OCI-LY3 (cell line): ENCODE measurements around the gene DDB1.
A peak's percentile ranks its signal among the peaks of the same experiment; 100 is the strongest.
"Not testable (repeated sequence)": the region's sequence is repeated elsewhere in the genome, so short reads cannot be mapped to it uniquely, and the experiment has no call there.

Experiments
- H2AFZ ChIP-seq: fragments of 200-600, 300-600 bp; shearing (Covaris generic); 2 replicates; pipeline ENCODE4 v1.6.0; 2014; ENCODE audit warnings: antibody characterized with exemption, low read depth, low read length
- H3K27ac ChIP-seq: fragments of 200-600, 300-600 bp; sonication (generic); 2 replicates; pipeline ENCODE4 v1.5.1; 2014; ENCODE audit warnings: mild to moderate bottlenecking, low read length, moderate library complexity, mixed read lengths
- H3K27me3 ChIP-seq: fragments of 200-600, 300-600 bp; sonication (generic); 2 replicates; pipeline ENCODE4 v1.6.1; 2014; ENCODE audit warnings: low read depth, low read length, mixed read lengths
- H3K36me3 ChIP-seq: fragments of 200-600, 300-600 bp; sonication (generic); replicated peaks from 2 replicates; pipeline ENCODE3; 2014; ENCODE audit warnings: low read depth, low read length, mixed read lengths
- H3K4me1 ChIP-seq: fragments of 300-600, 200-600 bp; sonication (generic); 2 replicates; pipeline ENCODE4 v1.6.1; 2014; ENCODE audit warnings: low read length, mixed read lengths
- H3K4me2 ChIP-seq: fragments of 200-600, 300-600 bp; sonication (generic); 2 replicates; pipeline ENCODE4 v1.6.1; 2014; ENCODE audit warnings: low read length, mixed read lengths
- H3K4me3 ChIP-seq: fragments of 300-600, 200-600 bp; sonication (generic); 2 replicates; pipeline ENCODE4 v1.5.1; 2014; ENCODE audit warnings: antibody characterized with exemption, mild to moderate bottlenecking, low read length, moderate library complexity
- H3K79me2 ChIP-seq: fragments of 300-600, 200-600 bp; shearing (Covaris generic); 2 replicates; pipeline ENCODE4 v1.6.1; 2014; ENCODE audit warnings: mild to moderate bottlenecking, low read length, mixed read lengths
- H3K9ac ChIP-seq: fragments of 300-600, 200-600 bp; shearing (Covaris generic); 2 replicates; pipeline ENCODE4 v1.6.0; 2014; ENCODE audit warnings: mild to moderate bottlenecking, low read length, moderate library complexity
- H3K9me3 ChIP-seq: fragments of 200-600, 300-600 bp; shearing (Covaris generic); 2 replicates; pipeline ENCODE4 v1.6.1; 2014; ENCODE audit warnings: low read length, mixed read lengths; ENCODE audit not compliant: insufficient read depth
- H4K20me1 ChIP-seq: fragments of 200-600, 300-600 bp; sonication (generic); 2 replicates; pipeline ENCODE4 v1.6.1; 2016; ENCODE audit warnings: low read length, mixed read lengths; ENCODE audit not compliant: insufficient read depth
- EZH2phosphoT487 ChIP-seq: fragments of 200-600 bp; shearing (Covaris generic); IDR thresholded peaks from 2 replicates; pipeline ENCODE4 v1.6.1; 2018; ENCODE audit warnings: antibody characterized with exemption, mixed run types, low read depth
- TF ChIP-seq, protein P1 (sequence below): fragments of 200-600, 300-600 bp; sonication (generic); IDR thresholded peaks from 2 replicates; pipeline ENCODE4 v1.5.1; 2014; ENCODE audit warnings: antibody characterized with exemption, low read length, low read depth

Gene DDB1

DNA sequence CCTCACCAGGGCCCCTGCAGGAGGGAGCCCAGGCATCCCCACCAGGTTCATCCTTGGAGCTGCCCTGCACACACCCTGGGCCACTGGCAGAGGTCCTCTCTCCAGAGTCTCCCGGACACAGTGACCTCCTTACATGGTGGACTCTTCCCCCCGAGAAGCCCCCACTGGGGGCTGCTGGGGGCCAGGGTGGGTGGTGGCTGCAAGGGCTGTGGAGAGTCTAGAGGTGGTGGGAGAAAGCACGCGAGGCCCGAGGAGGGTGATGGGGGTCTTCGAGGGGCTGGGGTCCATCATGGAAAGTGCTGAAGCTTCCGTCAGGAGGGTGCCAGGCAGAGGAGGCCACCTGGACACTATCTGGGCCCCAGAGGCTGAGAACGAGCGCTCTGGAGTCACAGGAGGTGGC, 74.4 kb downstream of the DDB1 start:
- H3K27me3 ChIP-seq = no peaks in the 10 kb centered on the region
- H3K4me1 ChIP-seq = no peaks in the 10 kb centered on the region
- H3K9me3 ChIP-seq = no peaks in the 10 kb centered on the region
- H3K9ac ChIP-seq = no peak overlapping the region
- H3K79me2 ChIP-seq = no peaks in the 10 kb centered on the region
- no peak for TF ChIP-seq EZH2phosphoT487
- TF ChIP-seq, protein P1, sequence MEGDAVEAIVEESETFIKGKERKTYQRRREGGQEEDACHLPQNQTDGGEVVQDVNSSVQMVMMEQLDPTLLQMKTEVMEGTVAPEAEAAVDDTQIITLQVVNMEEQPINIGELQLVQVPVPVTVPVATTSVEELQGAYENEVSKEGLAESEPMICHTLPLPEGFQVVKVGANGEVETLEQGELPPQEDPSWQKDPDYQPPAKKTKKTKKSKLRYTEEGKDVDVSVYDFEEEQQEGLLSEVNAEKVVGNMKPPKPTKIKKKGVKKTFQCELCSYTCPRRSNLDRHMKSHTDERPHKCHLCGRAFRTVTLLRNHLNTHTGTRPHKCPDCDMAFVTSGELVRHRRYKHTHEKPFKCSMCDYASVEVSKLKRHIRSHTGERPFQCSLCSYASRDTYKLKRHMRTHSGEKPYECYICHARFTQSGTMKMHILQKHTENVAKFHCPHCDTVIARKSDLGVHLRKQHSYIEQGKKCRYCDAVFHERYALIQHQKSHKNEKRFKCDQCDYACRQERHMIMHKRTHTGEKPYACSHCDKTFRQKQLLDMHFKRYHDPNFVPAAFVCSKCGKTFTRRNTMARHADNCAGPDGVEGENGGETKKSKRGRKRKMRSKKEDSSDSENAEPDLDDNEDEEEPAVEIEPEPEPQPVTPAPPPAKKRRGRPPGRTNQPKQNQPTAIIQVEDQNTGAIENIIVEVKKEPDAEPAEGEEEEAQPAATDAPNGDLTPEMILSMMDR = no peak
- no peaks in the 10 kb centered on the region for H3K36me3 ChIP-seq
- no peak overlapping the region for H3K27ac ChIP-seq
- no peak overlapping the region for H3K4me2 ChIP-seq
- no peaks in the 10 kb centered on the region for H4K20me1 ChIP-seq
- no peak overlapping the region for H2AFZ ChIP-seq
- no peak overlapping the region for H3K4me3 ChIP-seq

DNA sequence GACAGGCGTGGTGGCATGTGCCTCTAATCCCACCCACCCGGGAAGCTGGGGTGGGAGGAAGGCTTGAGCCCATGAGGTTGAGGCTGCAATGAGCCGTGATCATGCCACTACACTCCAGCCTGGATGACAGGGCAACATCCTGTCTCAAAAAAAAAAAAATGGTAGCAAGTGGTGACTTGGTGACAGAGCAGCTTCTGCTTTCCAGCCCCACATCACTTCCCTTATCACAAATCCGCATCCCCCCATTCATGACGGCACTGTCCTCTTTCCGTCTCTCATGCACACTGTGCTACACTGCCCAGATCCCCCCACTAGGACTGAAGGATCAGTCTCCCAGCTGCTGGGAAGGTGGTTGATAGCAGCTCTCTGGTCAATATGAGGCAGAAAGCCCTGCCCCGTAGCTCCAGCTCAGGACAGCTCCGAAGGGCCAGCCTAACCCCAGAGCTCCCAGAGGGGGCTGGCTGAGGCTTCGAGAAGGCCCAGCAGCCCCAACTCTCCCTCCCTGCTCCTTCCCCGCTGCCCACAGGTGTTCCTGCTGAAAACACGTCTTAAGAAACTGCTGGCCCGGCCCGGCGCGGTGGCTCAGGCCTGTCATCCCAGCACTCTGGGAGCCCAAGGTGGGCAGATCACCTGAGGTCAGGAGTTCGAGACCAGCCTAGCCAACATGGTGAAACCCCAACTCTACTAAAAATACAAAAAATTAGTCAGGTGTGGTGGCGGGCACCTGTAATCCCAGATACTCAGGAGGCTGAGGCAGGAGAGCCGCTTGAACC, 76.0 kb downstream of the DDB1 start:
- H3K27me3 ChIP-seq = no peaks in the 10 kb centered on the region
- H3K36me3 ChIP-seq = no peaks in the 10 kb centered on the region
- H3K9ac ChIP-seq = no peak overlapping the region
- H3K27ac ChIP-seq = no peak overlapping the region
- peaks cover 6% of the 10 kb centered on the region; the same call in 1 of the 2 replicates for H3K4me1 ChIP-seq
- no peaks in the 10 kb centered on the region for H3K79me2 ChIP-seq
- H3K4me3 ChIP-seq = no peak overlapping the region
- no peak overlapping the region for H3K4me2 ChIP-seq
- H3K9me3 ChIP-seq = no peaks in the 10 kb centered on the region
- H4K20me1 ChIP-seq = no peaks in the 10 kb centered on the region
- no peak for TF ChIP-seq EZH2phosphoT487
- TF ChIP-seq, protein P1 = no peak
- H2AFZ ChIP-seq = no peak overlapping the region

DNA sequence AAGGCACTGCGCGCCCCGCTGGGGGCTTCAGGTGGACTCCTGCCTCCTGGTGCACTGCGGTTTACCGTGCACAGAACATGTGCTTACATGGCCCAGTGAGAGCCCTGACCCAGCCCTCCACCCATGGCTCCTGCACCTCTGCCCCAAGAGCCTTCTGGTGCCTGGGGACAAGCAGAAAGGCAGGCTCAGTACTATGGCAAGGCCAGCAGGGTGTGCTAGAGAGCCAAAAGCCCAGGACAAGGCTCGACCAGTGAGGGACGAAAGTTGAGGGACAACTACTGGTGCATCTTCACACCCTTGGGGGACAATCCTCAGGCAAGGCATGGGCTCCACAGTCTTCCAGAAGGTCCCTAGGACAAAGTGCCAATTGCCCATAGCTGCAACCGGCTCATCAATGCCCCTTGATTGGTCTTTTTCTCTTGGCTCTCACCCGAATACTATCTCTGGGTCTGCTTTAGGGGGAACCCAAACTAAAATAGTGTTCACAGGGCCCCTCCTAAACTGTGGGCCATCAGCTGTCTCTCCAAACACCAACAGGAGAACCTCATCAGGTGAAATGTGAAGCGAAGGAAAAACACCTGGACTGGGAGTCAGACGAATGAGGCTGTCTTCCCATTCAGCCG, 78.4 kb downstream of the DDB1 start:
- H3K36me3 ChIP-seq = no peaks in the 10 kb centered on the region
- peaks cover 6% of the 10 kb centered on the region; the same call in 1 of the 2 replicates for H3K4me1 ChIP-seq
- no peaks in the 10 kb centered on the region for H3K27me3 ChIP-seq
- no peaks in the 10 kb centered on the region for H4K20me1 ChIP-seq
- no peak overlapping the region for H3K27ac ChIP-seq
- no peaks in the 10 kb centered on the region for H3K79me2 ChIP-seq
- H3K4me3 ChIP-seq = no peak overlapping the region
- TF ChIP-seq, protein P1 = peak; percentile 79
- no peak for TF ChIP-seq EZH2phosphoT487
- no peaks in the 10 kb centered on the region for H3K9me3 ChIP-seq
- no peak overlapping the region for H3K9ac ChIP-seq
- H3K4me2 ChIP-seq = peak overlapping the region; percentile 17; the same call in 1 of the 2 replicates
- H2AFZ ChIP-seq = 0 out of 2 replicates have a peak overlapping the region, but pooled peaks have one; percentile 40

DNA sequence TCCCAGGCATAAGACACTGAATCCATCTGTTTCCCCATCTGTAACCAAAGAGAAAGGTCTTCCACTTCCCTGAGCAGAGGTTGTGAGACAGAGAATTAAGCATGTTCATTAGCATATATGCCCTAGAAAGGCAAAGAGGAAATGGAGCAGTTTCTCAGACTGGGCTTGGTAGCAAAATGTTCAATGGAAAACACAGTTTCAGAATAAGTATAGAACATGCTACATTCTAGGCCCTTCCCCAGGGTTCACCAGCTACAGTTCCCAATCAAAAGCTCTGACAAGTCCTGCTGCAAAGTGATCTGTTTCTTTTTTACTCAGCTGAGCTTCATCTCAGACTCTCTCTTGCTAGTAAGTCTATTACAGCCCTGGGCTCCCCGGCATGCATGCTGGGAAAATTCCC, 80.6 kb downstream of the DDB1 start:
- H3K4me1 ChIP-seq, H3K9me3 ChIP-seq, H3K27me3 ChIP-seq, H3K4me2 ChIP-seq, H4K20me1 ChIP-seq, H2AFZ ChIP-seq, H3K27ac ChIP-seq, H3K79me2 ChIP-seq, H3K9ac ChIP-seq, H3K36me3 ChIP-seq, H3K4me3 ChIP-seq: not testable (repeated sequence)

DNA sequence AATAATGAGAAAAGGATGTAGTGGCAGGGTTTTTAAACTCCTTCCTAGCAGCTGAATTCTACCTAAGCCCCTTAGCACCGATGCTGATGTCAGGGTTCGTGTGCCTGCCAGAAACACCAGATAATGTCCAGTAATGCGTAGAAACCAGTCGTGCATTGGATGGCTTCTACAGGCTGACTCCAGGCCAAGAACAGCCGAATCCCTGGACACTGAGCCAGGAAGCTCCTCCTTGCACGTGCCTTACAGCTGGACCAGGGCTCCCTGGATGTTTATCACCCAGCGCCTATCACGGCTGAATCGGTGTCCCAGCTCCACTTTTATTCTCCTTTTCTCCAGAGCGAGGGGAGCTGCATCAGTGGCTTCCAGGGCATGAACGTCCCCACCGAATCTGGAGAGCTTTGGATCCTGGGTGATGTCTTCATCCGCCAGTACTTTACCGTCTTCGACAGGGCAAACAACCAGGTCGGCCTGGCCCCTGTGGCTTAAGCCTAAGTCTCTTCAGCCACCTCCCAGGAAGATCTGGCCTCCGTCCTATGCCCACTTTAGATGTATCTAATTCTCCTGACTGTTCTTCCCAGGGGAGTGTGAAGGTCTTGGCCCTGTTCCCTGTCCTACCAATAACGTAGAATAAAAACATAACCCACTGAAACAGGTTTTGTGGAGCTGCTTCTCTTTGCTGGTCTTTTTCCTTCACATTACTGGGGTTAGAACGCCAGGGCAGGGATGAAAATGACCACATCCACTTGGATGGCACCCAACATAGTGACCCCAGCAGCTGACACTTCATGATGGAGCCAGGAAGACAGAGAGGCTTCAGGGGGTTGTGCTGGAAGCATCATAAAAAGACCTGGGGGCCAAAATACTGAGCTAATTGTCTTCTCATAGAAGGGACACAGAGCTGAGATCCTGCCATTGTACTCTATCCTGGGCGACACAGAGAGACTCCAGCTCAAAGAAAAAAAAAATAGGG, 81.8 kb downstream of the DDB1 start:
- not testable (repeated sequence) for H3K4me3 ChIP-seq, H4K20me1 ChIP-seq, H3K27me3 ChIP-seq, H3K9me3 ChIP-seq, H3K4me2 ChIP-seq, H2AFZ ChIP-seq, H3K27ac ChIP-seq, H3K4me1 ChIP-seq, H3K36me3 ChIP-seq, H3K79me2 ChIP-seq, H3K9ac ChIP-seq
